Subcutaneous adipose tissue (tissue), 4 donors: ENCODE results near the gene RCAN2. TPM values are rescaled to one million over a fixed set of nuclear protein-coding genes. Genes with fewer than 3 reads are reported as not detected.

ENCODE experiments used
- total RNA-seq, 4 donors: library from RNA; depleted of rRNA; stranded (reverse); fragments of >200 nt; gene quantifications; one replicate each; pipeline ENCODE4 v1.1.0, GENCODE V29; 2016
- TF ChIP-seq, protein P1 (sequence below): fragments of 450-650 bp; IDR thresholded peaks from one replicate; pipeline ENCODE4 v1.5.1; 2016; ENCODE audit warnings: low read depth, mild to moderate bottlenecking, control low read depth, antibody characterized with exemption, moderate library complexity

Gene RCAN2
- total RNA-seq, 4 donors from 2014 or later = 8.8 to 17.2 (median 13.7) TPM

DNA sequence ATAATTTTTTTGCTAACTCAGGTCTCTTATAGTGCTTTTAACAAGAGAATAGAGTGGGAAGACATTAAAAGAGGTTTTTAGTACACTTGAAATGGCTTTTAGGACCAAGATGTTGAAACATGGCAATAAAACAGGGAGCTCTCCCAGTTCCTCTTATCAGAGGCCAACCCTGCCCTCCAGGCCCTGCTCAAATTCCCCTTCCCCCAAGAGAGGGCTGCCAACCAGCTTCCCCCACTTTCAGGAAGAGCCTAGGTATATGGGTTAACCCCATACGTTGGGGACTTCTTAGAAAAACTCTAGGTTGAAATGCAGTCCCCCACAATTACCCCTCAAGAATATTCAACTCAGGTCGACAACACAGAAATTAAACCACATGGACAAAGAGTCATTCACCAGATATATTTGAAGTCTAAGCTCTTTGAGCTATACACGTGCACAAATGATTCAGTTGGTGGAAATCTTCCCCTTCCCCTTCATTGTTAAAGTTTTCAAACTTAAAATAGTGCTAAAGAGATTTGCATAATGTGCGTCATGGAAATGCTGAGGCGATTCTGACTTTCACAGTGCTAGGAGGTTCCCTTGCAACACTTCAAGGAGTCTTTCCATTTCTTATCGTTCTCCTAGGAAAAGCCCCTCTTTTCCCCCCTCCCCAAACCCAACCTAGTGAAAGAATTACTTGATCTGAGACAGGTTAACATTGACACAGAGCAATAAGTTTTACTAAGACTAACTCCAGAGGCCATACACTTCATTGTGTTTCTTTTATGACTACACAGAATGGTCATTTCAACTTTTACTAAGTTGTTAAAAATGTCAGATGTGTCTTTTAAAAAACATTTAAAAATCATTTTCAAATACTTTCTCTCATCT, 270.7 kb downstream of the RCAN2 start:
- TF ChIP-seq, protein P1, sequence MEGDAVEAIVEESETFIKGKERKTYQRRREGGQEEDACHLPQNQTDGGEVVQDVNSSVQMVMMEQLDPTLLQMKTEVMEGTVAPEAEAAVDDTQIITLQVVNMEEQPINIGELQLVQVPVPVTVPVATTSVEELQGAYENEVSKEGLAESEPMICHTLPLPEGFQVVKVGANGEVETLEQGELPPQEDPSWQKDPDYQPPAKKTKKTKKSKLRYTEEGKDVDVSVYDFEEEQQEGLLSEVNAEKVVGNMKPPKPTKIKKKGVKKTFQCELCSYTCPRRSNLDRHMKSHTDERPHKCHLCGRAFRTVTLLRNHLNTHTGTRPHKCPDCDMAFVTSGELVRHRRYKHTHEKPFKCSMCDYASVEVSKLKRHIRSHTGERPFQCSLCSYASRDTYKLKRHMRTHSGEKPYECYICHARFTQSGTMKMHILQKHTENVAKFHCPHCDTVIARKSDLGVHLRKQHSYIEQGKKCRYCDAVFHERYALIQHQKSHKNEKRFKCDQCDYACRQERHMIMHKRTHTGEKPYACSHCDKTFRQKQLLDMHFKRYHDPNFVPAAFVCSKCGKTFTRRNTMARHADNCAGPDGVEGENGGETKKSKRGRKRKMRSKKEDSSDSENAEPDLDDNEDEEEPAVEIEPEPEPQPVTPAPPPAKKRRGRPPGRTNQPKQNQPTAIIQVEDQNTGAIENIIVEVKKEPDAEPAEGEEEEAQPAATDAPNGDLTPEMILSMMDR = no peak

DNA sequence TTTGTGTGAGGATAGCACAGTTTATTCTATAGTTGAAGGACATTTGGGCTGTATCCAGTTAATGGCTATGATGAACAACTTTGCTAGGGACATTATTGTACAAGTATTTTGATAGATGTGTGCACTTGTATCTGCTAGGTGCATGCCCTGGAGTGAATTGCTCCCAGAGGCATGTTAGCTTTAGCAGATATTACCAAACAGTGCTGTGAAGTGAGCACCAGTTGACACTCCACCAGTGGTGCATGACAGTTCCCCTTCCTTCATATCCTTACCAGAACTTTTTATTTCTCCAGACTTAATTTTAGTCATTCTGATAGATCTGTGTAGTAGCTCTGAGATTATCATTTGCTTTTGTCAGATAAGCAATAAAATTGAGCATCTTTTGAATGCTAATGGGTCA, 271.6 kb downstream of the RCAN2 start:
- TF ChIP-seq, protein P1 = no peak

DNA sequence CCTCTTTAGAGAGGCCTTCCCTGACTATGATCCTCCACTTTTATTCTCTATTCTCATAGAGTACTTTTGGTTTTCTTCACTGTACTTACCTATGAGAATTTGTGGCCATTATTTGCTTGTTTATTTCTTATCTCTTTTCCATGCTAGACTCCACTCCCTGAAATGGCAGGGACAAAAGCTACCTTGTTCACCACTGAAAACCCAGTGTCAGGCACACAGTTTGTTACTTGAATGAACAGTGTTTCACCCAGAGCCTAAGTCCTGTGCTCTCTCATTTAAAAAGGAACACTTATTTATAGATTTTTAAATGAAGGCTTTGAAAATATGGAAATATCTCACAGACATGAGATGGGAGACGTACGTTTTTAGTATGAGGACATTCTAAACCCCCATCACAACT, 272.8 kb downstream of the RCAN2 start:
- TF ChIP-seq, protein P1 = no peak

DNA sequence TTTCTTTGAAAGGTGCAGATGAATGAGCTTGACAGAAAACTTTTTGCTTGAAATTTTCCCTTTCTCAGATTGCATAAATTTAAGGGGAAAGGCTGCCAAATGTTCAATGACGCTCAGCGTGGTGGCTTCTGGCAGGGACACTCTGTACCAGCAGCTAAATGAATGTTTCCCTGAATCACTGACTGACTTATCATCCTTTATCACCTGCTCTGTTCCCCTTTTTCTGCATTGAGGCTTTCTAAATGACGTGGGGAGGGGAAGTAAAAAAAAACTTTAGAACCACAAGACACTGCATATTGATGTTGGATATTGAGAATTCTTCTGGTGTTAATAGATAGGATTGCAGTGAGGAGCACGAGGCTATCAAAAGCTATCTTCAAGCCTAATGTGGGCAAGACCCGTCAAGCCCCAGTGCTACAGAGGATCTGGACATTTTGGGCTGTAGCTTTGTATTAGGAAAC, 273.5 kb downstream of the RCAN2 start:
- TF ChIP-seq, protein P1 = no peak

DNA sequence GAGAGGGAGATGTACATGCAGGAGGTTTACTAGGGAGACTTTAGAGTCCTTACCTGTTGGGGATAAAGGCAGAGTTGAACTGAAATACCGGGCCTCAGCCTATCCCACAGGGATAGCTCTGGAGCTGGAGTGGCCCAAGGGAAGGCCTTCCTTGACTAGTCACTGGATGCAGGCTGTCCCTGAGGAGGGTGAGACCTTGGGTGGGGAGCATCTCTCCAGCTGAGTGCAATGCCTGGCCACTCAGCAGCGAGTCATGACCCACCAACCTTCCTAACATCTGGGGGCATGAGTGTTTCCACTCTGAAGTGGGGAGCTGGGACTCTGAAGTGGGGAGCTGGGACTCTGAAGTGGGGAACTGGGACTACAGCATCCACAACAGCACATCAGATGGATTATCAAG, 274.4 kb downstream of the RCAN2 start:
- TF ChIP-seq, protein P1 = no peak

DNA sequence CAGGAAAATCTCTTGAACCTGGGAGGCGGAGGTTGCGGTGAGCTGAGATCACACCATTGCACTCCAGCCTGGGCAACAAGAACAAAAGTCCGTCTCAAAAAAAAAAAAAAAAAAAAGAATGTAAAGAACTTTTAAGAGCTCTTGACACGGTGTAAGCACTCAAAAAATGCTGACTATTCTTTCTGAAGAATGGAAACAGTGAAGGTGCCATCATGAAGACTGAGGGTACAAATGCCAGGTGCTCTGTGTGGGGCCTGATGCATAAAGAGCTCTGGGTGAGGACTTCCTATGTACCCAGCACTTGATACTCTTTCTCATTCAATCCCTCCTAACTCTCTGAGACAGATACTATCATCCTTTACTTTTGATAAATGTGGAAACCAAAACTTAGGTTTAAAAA, 275.5 kb downstream of the RCAN2 start:
- TF ChIP-seq, protein P1 = no peak

DNA sequence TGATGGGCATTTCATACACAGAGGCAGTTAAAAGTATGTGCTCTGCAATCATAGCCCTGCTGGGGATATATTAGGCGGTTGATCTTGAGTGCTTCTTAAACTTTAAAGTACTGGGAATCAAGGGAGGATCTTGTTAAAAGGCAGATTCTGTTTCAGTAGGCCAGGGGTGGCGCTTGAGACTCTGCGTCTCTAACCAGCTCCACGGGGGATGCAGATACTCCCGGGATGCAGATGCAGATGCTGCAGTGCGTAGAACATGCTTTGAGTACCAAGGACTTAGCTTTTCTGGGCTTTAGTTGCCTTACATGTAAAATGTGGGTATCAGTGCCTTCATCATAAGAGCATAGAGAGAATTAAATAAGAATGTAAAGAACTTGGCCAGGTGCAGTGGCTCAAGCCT, 276.0 kb downstream of the RCAN2 start:
- TF ChIP-seq, protein P1 = no peak
